GM23338 (cell line): Measurements from ENCODE around the gene HTR4. TPM values are rescaled to one million over a fixed set of nuclear protein-coding genes. Genes with fewer than 3 reads are reported as not detected.

ENCODE experiments used
- ATAC-seq: fragments of 200-7000 bp; cut with Tn5 transposase; 3 replicates; pipeline ENCODE4 v1.9.1; 2020
- DNase-seq: peaks from one replicate; pipeline ENCODE4 v3.0.0-alpha.2; 2015; ENCODE audit warnings: low spot score
- H2AFZ ChIP-seq: fragments of 200-600 bp; sonication (generic); 2 replicates; pipeline ENCODE4 v1.8.0; 2016; ENCODE audit warnings: antibody characterized with exemption, mild to moderate bottlenecking, moderate library complexity
- H3F3A ChIP-seq: fragments of 200-600 bp; sonication (generic); replicated peaks from 2 replicates; pipeline ENCODE4 v1.8.0; 2017; ENCODE audit warnings: antibody characterized with exemption, mixed run types, low read depth
- H3K27ac ChIP-seq: fragments of 200-600 bp; sonication (generic); 2 replicates; pipeline ENCODE4 v1.6.1; 2016; ENCODE audit warnings: low read depth
- H3K27me3 ChIP-seq: fragments of 200-600 bp; sonication (generic); 2 replicates; pipeline ENCODE4 v1.8.0; 2016; ENCODE audit warnings: mild to moderate bottlenecking, mixed run types, moderate library complexity; ENCODE audit not compliant: insufficient read depth
- H3K36me3 ChIP-seq: fragments of 200-600 bp; sonication (generic); 2 replicates; pipeline ENCODE4 v1.8.0; 2016; ENCODE audit warnings: mild to moderate bottlenecking; ENCODE audit not compliant: insufficient read depth
- H3K4me1 ChIP-seq: fragments of 200-600 bp; sonication (generic); 2 replicates; pipeline ENCODE4 v1.8.0; 2016; ENCODE audit warnings: mild to moderate bottlenecking, moderate library complexity; ENCODE audit not compliant: insufficient read depth
- H3K4me2 ChIP-seq: fragments of 200-600 bp; sonication (generic); 2 replicates; pipeline ENCODE4 v1.7.1; 2017; ENCODE audit warnings: mixed run types
- H3K4me3 ChIP-seq: fragments of 200-600 bp; sonication (generic); 2 replicates; pipeline ENCODE4 v1.6.1; 2016; ENCODE audit warnings: mixed run types
- H3K79me2 ChIP-seq: fragments of 200-600 bp; sonication (generic); replicated peaks from 2 replicates; pipeline ENCODE4 v1.8.0; 2017; ENCODE audit warnings: mild to moderate bottlenecking; ENCODE audit not compliant: insufficient read depth
- H3K9me2 ChIP-seq: fragments of 200-600 bp; sonication (generic); 2 replicates; pipeline ENCODE4 v1.8.0; 2017; ENCODE audit not compliant: insufficient read depth
- H4K20me1 ChIP-seq: fragments of 200-600 bp; sonication (generic); replicated peaks from 2 replicates; pipeline ENCODE4 v1.8.0; 2017; ENCODE audit warnings: mild to moderate bottlenecking; ENCODE audit not compliant: insufficient read depth
- H3K27ac Mint-ChIP-seq: 2 replicates; pipeline ENCODE4 v1.8.0; 2020; ENCODE audit warnings: inconsistent platforms, mild to moderate bottlenecking, moderate library complexity, mixed read lengths
- H3K27me3 Mint-ChIP-seq: 3 replicates; pipeline ENCODE4 v1.8.0; 2022; ENCODE audit warnings: low read depth, mild to moderate bottlenecking, moderate library complexity, mixed read lengths, inconsistent platforms; ENCODE audit not compliant: insufficient read depth, poor library complexity
- H3K36me3 Mint-ChIP-seq: 3 replicates; pipeline ENCODE4 v1.8.0; 2021; ENCODE audit warnings: low read depth, mild to moderate bottlenecking, inconsistent platforms, moderate library complexity, mixed read lengths
- H3K4me1 Mint-ChIP-seq: 3 replicates; pipeline ENCODE4 v1.8.0; 2020; ENCODE audit warnings: mild to moderate bottlenecking, inconsistent platforms, mixed read lengths
- H3K4me3 Mint-ChIP-seq: 3 replicates; pipeline ENCODE4 v1.8.0; 2021; ENCODE audit warnings: moderate library complexity, mild to moderate bottlenecking, inconsistent platforms, mixed read lengths
- H3K9me3 Mint-ChIP-seq: 3 replicates; pipeline ENCODE4 v1.8.0; 2020; ENCODE audit warnings: moderate library complexity, mild to moderate bottlenecking, inconsistent platforms, mixed read lengths
- CREB1 ChIP-seq: fragments of 250-450 bp; sonication (Bioruptor Pico); IDR thresholded peaks from 2 replicates; pipeline ENCODE4 v1.5.0; 2020; ENCODE audit warnings: low read depth, mild to moderate bottlenecking, moderate library complexity
- EZH2phosphoT487 ChIP-seq: fragments of 200-600 bp; sonication (generic); IDR thresholded peaks from one replicate; pipeline ENCODE4 v1.8.1; 2018; ENCODE audit warnings: antibody characterized with exemption; ENCODE audit not compliant: unreplicated experiment
- JUNB ChIP-seq: IDR thresholded peaks from one replicate; pipeline ENCODE4 v1.6.1; 2016; ENCODE audit warnings: antibody characterized with exemption; ENCODE audit not compliant: unreplicated experiment
- NANOG ChIP-seq: IDR thresholded peaks from 2 replicates; pipeline ENCODE4 v1.6.1; 2016; ENCODE audit warnings: antibody characterized with exemption, borderline replicate concordance
- POLR2AphosphoS5 ChIP-seq: IDR thresholded peaks from 2 replicates; pipeline ENCODE4 v1.6.1; 2016; ENCODE audit warnings: antibody characterized with exemption, low read depth
- ZNF114 ChIP-seq: fragments of 250-450 bp; sonication (Bioruptor Pico); IDR thresholded peaks from 2 replicates; pipeline ENCODE4 v1.5.0; 2020; ENCODE audit warnings: mild to moderate bottlenecking, moderate library complexity
- ZNF331 ChIP-seq: fragments of 250-450 bp; sonication (Bioruptor Pico); IDR thresholded peaks from 2 replicates; pipeline ENCODE4 v1.5.0; 2020; ENCODE audit warnings: low read depth, mild to moderate bottlenecking, moderate library complexity
- ZNF462 ChIP-seq: fragments of 250-450 bp; sonication (Bioruptor Pico); IDR thresholded peaks from 2 replicates; pipeline ENCODE4 v1.5.0; 2020; ENCODE audit warnings: mild to moderate bottlenecking, moderate library complexity
- polyA plus RNA-seq: library from polyadenylated mRNA; unstranded; fragments of >200 nt; fragmentation: Nextera tagmentation; extraction: Ambion mirVana; gene quantifications from 2 replicates; pipeline ENCODE4 v1.2.1, GENCODE V29; 2016
- total RNA-seq: library from RNA; depleted of rRNA; stranded (reverse); fragments of >200 nt; shearing (Covaris generic); gene quantifications from 2 replicates; pipeline ENCODE4 v1.2.3, GENCODE V29; 2014

The HTR4 gene
- total and polyA plus RNA-seq, 2 experiments from 2014 or later, result 0.10 TPM; not detected in 1

- TF ChIP-seq POLR2AphosphoS5, result no peak
- TF ChIP-seq NANOG, result no peak
- TF ChIP-seq ZNF462 (CRISPR knock-in tag), result no peak
Observed at GRCh38 chr5:148615644-148616275, 38.6 kb downstream of the HTR4 start (continued).

GRCh38 chr5:148607406-148607805 lies 46.9 kb downstream of the HTR4 start:
- Histone ChIP-seq H2AFZ (no peak overlapping the region), H3K4me3 (no peak overlapping the region), H3F3A (no peaks in the 10 kb centered on the region), H3K9me2 (no peaks in the 10 kb centered on the region), H4K20me1 (no peaks in the 10 kb centered on the region), H3K27ac (no peak overlapping the region), H3K4me1 (no peaks in the 10 kb centered on the region), H3K79me2 (no peaks in the 10 kb centered on the region), H3K27me3 (no peaks in the 10 kb centered on the region), H3K36me3 (no peaks in the 10 kb centered on the region), H3K4me2 (no peak overlapping the region)
- no peaks in the 10 kb centered on the region for H3K4me1 Mint-ChIP-seq
- DNase-seq (no peak), ATAC-seq (no peak)
- no peaks in the 10 kb centered on the region for H3K9me3 Mint-ChIP-seq
- H3K27ac Mint-ChIP-seq, result no peak overlapping the region
- H3K36me3 Mint-ChIP-seq, result no peaks in the 10 kb centered on the region
- no peaks in the 10 kb centered on the region for H3K27me3 Mint-ChIP-seq
- H3K4me3 Mint-ChIP-seq, result no peak overlapping the region
- TF ChIP-seq ZNF462 (CRISPR knock-in tag), result no peak
- no peak for TF ChIP-seq POLR2AphosphoS5
- no peak for TF ChIP-seq ZNF114
- TF ChIP-seq ZNF331 (CRISPR knock-in tag), result no peak
- TF ChIP-seq JUNB, result no peak
- no peak for TF ChIP-seq EZH2phosphoT487
- no peak for TF ChIP-seq CREB1 (CRISPR knock-in tag)
